IPS-18c (cell line): ENCODE data around the gene CXCL8.
"Not testable (repeated sequence)": the region's sequence is repeated elsewhere in the genome, so short reads cannot be mapped to it uniquely, and the experiment has no call there.

Experiments used
- H3K4me3 ChIP-seq: 2 replicates; pipeline ENCODE4 v1.7.0; 2013; ENCODE audit warnings: low read depth, mild to moderate bottlenecking, low read length, moderate library complexity; ENCODE audit not compliant: insufficient read depth
- H3K9me3 ChIP-seq: one replicate; pipeline ENCODE4 v1.6.1; 2013; ENCODE audit warnings: mild to moderate bottlenecking, low read length, moderate library complexity; ENCODE audit not compliant: control insufficient read depth, insufficient read depth

Gene CXCL8

GRCh38 chr4:73740353-73740778 is at the start of gene CXCL8:
Gene CXCL8 (plus strand): TSS chr4:73740569. CDS start chr4:73740659, 90 bp downstream.
- Histone ChIP-seq H3K4me3 (no peak within 1 kb of the TSS), H3K9me3 (no peaks in the 10 kb centered on the region)

- H3K9me3 ChIP-seq, H3K4me3 ChIP-seq: not testable (repeated sequence)
These were observed 49.2 kb upstream of the CXCL8 start for GRCh38 chr4:73691201-73691600.

- Histone ChIP-seq H3K4me3 (no peak overlapping the region), H3K9me3 (no peaks in the 10 kb centered on the region)
These were observed 48.6 kb upstream of the CXCL8 start for GRCh38 chr4:73691759-73692158.

- no peaks in the 10 kb centered on the region for H3K9me3 ChIP-seq
- H3K4me3 ChIP-seq: no peak overlapping the region
These were observed 48.1 kb upstream of the CXCL8 start for GRCh38 chr4:73692254-73692653.

GRCh38 chr4:73692701-73693100 is 47.7 kb upstream of the CXCL8 start:
- H3K4me3 ChIP-seq: no peak overlapping the region
- H3K9me3 ChIP-seq: no peaks in the 10 kb centered on the region

GRCh38 chr4:73693811-73694210 is 46.6 kb upstream of the CXCL8 start:
- Histone ChIP-seq H3K4me3 (no peak overlapping the region), H3K9me3 (no peaks in the 10 kb centered on the region)

GRCh38 chr4:73698217-73698616 is 42.2 kb upstream of the CXCL8 start:
- Histone ChIP-seq H3K9me3 (no peaks in the 10 kb centered on the region), H3K4me3 (no peak overlapping the region)

GRCh38 chr4:73701116-73701515 is 39.3 kb upstream of the CXCL8 start:
- Histone ChIP-seq H3K4me3 (no peak overlapping the region; the same call in 1 of the 2 replicates), H3K9me3 (no peaks in the 10 kb centered on the region)

GRCh38 chr4:73702796-73703287 is 37.5 kb upstream of the CXCL8 start:
- H3K4me3 ChIP-seq: no peak overlapping the region
- no peaks in the 10 kb centered on the region for H3K9me3 ChIP-seq

- H3K4me3 ChIP-seq: no peak overlapping the region
These were observed 37.0 kb upstream of the CXCL8 start for GRCh38 chr4:73703320-73703719.

GRCh38 chr4:73704314-73705055 is 35.9 kb upstream of the CXCL8 start:
- Histone ChIP-seq H3K9me3 (no peaks in the 10 kb centered on the region), H3K4me3 (no peak overlapping the region)

More at GRCh38 chr4:73703320-73703719, 37.0 kb upstream of the CXCL8 start:
- H3K9me3 ChIP-seq: no peaks in the 10 kb centered on the region

- no peaks in the 10 kb centered on the region for H3K9me3 ChIP-seq
- no peak overlapping the region for H3K4me3 ChIP-seq
These were observed 35.3 kb upstream of the CXCL8 start for GRCh38 chr4:73705056-73705432.

- H3K4me3 ChIP-seq: no peak overlapping the region
- no peaks in the 10 kb centered on the region for H3K9me3 ChIP-seq
These were observed 34.6 kb upstream of the CXCL8 start for GRCh38 chr4:73705721-73706120.

GRCh38 chr4:73706811-73707210 is 33.6 kb upstream of the CXCL8 start:
- no peaks in the 10 kb centered on the region for H3K9me3 ChIP-seq
- no peak overlapping the region for H3K4me3 ChIP-seq

- Histone ChIP-seq H3K9me3 (no peaks in the 10 kb centered on the region), H3K4me3 (no peak overlapping the region)
These were observed 33.0 kb upstream of the CXCL8 start for GRCh38 chr4:73707269-73707875.

GRCh38 chr4:73707918-73708577 is 32.3 kb upstream of the CXCL8 start:
- no peaks in the 10 kb centered on the region for H3K9me3 ChIP-seq
- H3K4me3 ChIP-seq: no peak overlapping the region

- H3K9me3 ChIP-seq: no peaks in the 10 kb centered on the region
- no peak overlapping the region for H3K4me3 ChIP-seq
These were observed 30.8 kb upstream of the CXCL8 start for GRCh38 chr4:73709451-73710033.

GRCh38 chr4:73710094-73710493 is 30.3 kb upstream of the CXCL8 start:
- Histone ChIP-seq H3K4me3 (no peak overlapping the region), H3K9me3 (no peaks in the 10 kb centered on the region)
